Muscle layer of duodenum (tissue), 2 donors: Measurements from ENCODE around the gene PHLDB2.
A peak's percentile ranks its signal among the peaks of the same experiment; 100 is the strongest.
"Not testable (repeated sequence)": the region's sequence is repeated elsewhere in the genome, so short reads cannot be mapped to it uniquely, and the experiment has no call there.

Source experiments
- H3K27ac ChIP-seq: one replicate; pipeline ENCODE4 v1.7.0; 2013; ENCODE audit warnings: mild to moderate bottlenecking, low read length
- H3K27me3 ChIP-seq: one replicate; pipeline ENCODE4 v1.7.0; 2013; ENCODE audit warnings: low read depth, mild to moderate bottlenecking, control low read depth, low read length
- H3K36me3 ChIP-seq, 2 donors: one replicate each; pipeline ENCODE4 v1.7.0; 2013; ENCODE audit warnings: low read length in 2 of 2, control low read depth in 1 of 2, mild to moderate bottlenecking in 1 of 2; ENCODE audit not compliant: insufficient read depth in 2 of 2, control insufficient read depth in 1 of 2
- H3K4me1 ChIP-seq, 2 donors: one replicate each; pipeline ENCODE4 v1.7.0; 2013; ENCODE audit warnings: low read length in 2 of 2, mild to moderate bottlenecking in 2 of 2, control low read depth in 1 of 2, moderate library complexity in 1 of 2; ENCODE audit not compliant: insufficient read depth in 2 of 2, control insufficient read depth in 1 of 2
- H3K4me3 ChIP-seq, 2 donors: one replicate each; pipeline ENCODE4 v1.7.0; 2013; ENCODE audit warnings: low read length in 2 of 2, low read depth in 1 of 2, mild to moderate bottlenecking in 1 of 2
- H3K9me3 ChIP-seq, 2 donors: one replicate each; pipeline ENCODE4 v1.7.0; 2013; ENCODE audit warnings: low read length in 2 of 2, control low read depth in 1 of 2, mild to moderate bottlenecking in 1 of 2; ENCODE audit not compliant: control insufficient read depth in 1 of 2
- donor health status: healthy.

The PHLDB2 gene

DNA sequence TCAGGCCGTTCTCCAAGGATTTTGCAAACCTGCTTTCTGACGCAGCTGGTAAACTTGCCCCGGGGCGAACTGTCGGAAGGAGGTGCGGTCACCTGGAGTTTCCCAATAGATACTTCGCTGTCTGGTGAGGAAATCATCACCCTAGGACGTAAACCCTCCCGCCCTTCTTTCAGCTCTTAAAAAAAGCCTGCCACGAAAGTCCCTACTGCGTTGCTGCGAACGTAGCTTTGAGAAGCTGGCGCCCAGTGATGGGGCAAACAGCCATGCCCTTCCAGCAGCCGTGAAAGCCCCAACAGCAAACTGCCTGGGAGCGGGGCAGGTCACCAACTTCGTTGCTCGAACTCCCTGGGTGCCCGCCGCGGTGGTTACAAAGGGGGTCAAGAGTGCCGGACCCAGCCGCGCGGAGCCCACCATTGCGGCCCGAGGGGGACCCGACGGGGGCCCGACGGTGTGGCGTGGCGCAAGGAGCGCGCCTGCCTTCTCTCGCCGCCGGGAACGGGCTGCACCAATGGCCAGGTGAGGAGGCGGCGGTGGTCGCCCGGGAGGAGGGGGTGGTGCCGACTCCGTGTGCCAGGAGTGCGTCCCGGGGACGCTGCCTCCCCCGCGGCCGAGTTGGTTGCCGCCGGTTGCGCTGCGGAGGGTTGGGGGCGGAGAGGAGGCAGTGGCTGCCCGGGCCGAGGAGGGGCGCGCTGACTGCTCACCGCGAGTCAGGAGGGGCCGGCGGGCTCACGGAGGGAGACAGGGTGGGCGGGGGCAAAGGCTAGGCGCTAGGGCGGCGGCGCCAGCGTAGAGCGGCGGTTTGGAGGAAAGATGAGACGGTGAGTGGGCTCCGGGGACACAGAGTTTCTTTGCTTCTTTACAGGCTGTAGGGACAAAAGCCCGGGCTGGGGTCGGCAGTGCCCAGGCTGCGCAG is at the start of gene PHLDB2:
Gene PHLDB2, plus strand, starts transcription at position 205 of the 913 bp plus-strand sequence. CDS start 24,813 bp downstream, outside the sequence.
- H3K36me3 ChIP-seq = no peaks in the 10 kb centered on the region
- no peaks in the 10 kb centered on the region for H3K9me3 ChIP-seq
- H3K4me3 ChIP-seq = peak within 1 kb of the TSS; percentile 85 to 91
- no peaks in the 10 kb centered on the region for H3K27me3 ChIP-seq
- peaks cover 6 to 12% of the 10 kb centered on the region in 2 donors for H3K4me1 ChIP-seq
- peak within 1 kb of the TSS; percentile 91 for H3K27ac ChIP-seq

DNA sequence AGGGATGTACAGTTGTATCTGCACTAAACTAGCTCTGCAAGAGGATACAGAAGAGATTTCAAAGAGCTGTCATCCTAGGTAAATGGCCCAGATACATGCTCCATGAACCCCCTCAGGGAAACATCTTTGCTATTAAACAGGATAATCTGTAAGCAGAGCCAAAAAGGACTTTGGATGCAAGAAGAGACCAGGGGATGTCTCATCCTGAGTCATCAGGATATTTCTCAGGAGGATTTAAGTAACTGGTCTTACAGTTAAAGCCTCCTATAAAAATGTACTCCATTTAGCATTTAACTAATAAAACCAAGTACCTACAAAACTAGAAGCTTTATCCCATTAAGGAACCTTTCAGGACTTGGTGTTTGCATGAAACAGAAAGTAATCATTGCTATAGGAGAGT is 48.2 kb upstream of the PHLDB2 start:
- no peak overlapping the region for H3K27ac ChIP-seq
- H3K36me3 ChIP-seq = no peaks in the 10 kb centered on the region
- H3K4me1 ChIP-seq = no peaks in the 10 kb centered on the region
- H3K4me3 ChIP-seq = no peak overlapping the region
- H3K9me3 ChIP-seq = no peaks in the 10 kb centered on the region
- H3K27me3 ChIP-seq = no peaks in the 10 kb centered on the region

GRCh38 chr3:111811811-111812210 is 47.3 kb upstream of the PHLDB2 start:
- no peak overlapping the region for H3K4me3 ChIP-seq
- no peaks in the 10 kb centered on the region for H3K4me1 ChIP-seq
- no peaks in the 10 kb centered on the region for H3K27me3 ChIP-seq
- H3K9me3 ChIP-seq = no peaks in the 10 kb centered on the region
- no peak overlapping the region for H3K27ac ChIP-seq
- no peaks in the 10 kb centered on the region for H3K36me3 ChIP-seq

- Histone ChIP-seq H3K27me3 (no peaks in the 10 kb centered on the region), H3K36me3 (no peaks in the 10 kb centered on the region), H3K9me3 (no peaks in the 10 kb centered on the region), H3K4me1 (no peaks in the 10 kb centered on the region), H3K4me3 (no peak overlapping the region), H3K27ac (no peak overlapping the region)
These were observed 46.4 kb upstream of the PHLDB2 start for GRCh38 chr3:111812701-111813100.

DNA sequence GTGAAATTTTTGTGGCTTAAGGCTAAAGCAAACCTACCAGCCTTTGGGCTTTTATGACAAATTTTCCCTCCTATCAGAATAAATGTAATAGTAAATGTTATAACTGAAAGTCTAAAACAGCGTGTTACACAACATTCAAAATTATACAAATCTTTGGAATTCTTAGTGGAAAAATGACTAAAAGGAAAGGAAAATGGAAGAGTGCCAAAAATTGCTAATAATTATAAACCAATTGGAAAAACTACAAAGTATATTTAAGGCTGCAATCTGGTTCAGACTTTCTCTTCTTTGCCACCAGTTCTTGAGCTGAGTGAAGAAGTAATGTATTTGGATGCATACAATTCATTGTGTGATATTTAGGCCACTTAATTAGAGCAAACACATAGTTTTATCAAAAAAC is 45.6 kb upstream of the PHLDB2 start:
- H3K27me3 ChIP-seq = no peaks in the 10 kb centered on the region
- no peaks in the 10 kb centered on the region for H3K36me3 ChIP-seq
- H3K27ac ChIP-seq = no peak overlapping the region
- H3K9me3 ChIP-seq = no peaks in the 10 kb centered on the region
- H3K4me1 ChIP-seq = no peaks in the 10 kb centered on the region
- H3K4me3 ChIP-seq = no peak overlapping the region

- no peak overlapping the region for H3K4me3 ChIP-seq
- H3K4me1 ChIP-seq = no peaks in the 10 kb centered on the region
- H3K27me3 ChIP-seq = no peaks in the 10 kb centered on the region
- no peak overlapping the region for H3K27ac ChIP-seq
- no peaks in the 10 kb centered on the region for H3K9me3 ChIP-seq
- H3K36me3 ChIP-seq = no peaks in the 10 kb centered on the region
These were observed 45.1 kb upstream of the PHLDB2 start for GRCh38 chr3:111813979-111814378.

- not testable (repeated sequence) for H3K4me3 ChIP-seq, H3K9me3 ChIP-seq, H3K36me3 ChIP-seq, H3K4me1 ChIP-seq, H3K27ac ChIP-seq, H3K27me3 ChIP-seq
These were observed 42.3 kb upstream of the PHLDB2 start for GRCh38 chr3:111816771-111817170.

GRCh38 chr3:111819927-111820326 is 39.1 kb upstream of the PHLDB2 start:
- Histone ChIP-seq H3K4me3 (no peak overlapping the region), H3K36me3 (no peaks in the 10 kb centered on the region), H3K27ac (no peak overlapping the region), H3K9me3 (no peaks in the 10 kb centered on the region), H3K4me1 (no peaks in the 10 kb centered on the region), H3K27me3 (no peaks in the 10 kb centered on the region)

DNA sequence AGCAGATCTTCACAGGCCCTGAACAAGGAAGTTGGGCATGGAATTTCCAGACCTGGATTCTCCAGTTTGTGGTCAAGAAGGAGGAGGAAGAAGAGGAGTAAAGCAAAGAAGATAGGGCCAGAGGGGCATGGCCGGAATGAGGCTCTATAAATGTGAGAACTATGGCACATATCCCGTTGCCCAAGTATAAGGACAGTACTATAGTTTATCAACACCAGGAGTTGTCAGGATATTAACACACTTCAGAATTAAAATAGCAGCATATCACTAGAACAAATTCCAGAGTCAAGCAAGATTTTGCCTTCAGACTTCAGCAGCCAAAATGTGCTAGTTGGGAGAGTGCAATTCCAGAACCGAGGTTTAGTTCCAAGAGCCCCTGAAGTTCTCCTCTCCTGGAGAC is 38.4 kb upstream of the PHLDB2 start:
- Histone ChIP-seq H3K27me3 (no peaks in the 10 kb centered on the region), H3K27ac (no peak overlapping the region), H3K4me3 (no peak overlapping the region), H3K4me1 (no peaks in the 10 kb centered on the region), H3K36me3 (no peaks in the 10 kb centered on the region), H3K9me3 (no peaks in the 10 kb centered on the region)

GRCh38 chr3:111821891-111822290 is 37.2 kb upstream of the PHLDB2 start:
- H3K36me3 ChIP-seq = no peaks in the 10 kb centered on the region
- no peaks in the 10 kb centered on the region for H3K9me3 ChIP-seq
- H3K27me3 ChIP-seq = no peaks in the 10 kb centered on the region
- no peak overlapping the region for H3K4me3 ChIP-seq
- no peak overlapping the region for H3K27ac ChIP-seq
- H3K4me1 ChIP-seq = no peaks in the 10 kb centered on the region

DNA sequence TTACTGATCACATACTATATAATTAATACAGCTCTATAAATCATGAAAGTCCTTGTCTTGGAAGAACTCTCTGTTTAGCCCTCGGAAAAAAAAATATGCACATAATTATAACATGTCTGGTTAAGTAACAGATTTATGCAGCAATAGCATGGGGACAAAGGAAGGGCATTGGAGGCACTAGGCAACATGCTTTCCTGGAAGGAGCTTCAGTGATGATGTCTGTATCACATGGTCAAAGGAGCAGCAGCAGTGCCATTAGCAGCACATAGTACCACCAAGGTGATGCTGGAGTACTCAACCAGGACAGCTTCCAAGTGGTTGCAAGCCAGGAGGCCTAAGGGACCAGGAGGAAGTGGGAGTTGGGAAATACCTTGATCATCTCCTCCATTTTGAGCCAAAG is 36.3 kb upstream of the PHLDB2 start:
- Histone ChIP-seq H3K27me3 (no peaks in the 10 kb centered on the region), H3K9me3 (no peaks in the 10 kb centered on the region), H3K27ac (no peak overlapping the region), H3K36me3 (no peaks in the 10 kb centered on the region), H3K4me3 (no peak overlapping the region), H3K4me1 (no peaks in the 10 kb centered on the region)
